ENCODE results near the gene TNS2. TPM values are rescaled to one million over a fixed set of nuclear protein-coding genes. Genes with fewer than 3 reads are reported as not detected.
A peak's percentile ranks its signal among the peaks of the same experiment; 100 is the strongest.

TNS2 gene
- total and polyA plus RNA-seq, 2 of the 13 experiments (the other 11 are each of a cell fraction or from before 2014, with no cell fraction given): 8.9 to 20.4 TPM

GRCh38 chr12:53079226-53080117 is 29.6 kb downstream of the TNS2 start, which contains the start of gene SPRYD3 (continued):
- TF ChIP-seq FOXP4 (CRISPR knock-in tag; IDR thresholded peaks at IDR 0.05) (no peak), SRSF9 (IDR thresholded peaks at IDR 0.05; ENCODE audit: borderline replicate concordance, insufficient read depth, low read depth, low read length, poor library complexity, severe bottlenecking) (no peak), ZMYM4 (CRISPR knock-in tag; IDR thresholded peaks at IDR 0.05) (peak; percentile 61; the same call in 1 of the 2 replicates), ZFP82 (CRISPR knock-in tag; IDR thresholded peaks at IDR 0.05; ENCODE audit: borderline replicate concordance) (no peak), HNF4G (IDR thresholded peaks at IDR 0.05; ENCODE audit: borderline replicate concordance, low read depth, low read length) (no peak), HNF4G (CRISPR knock-in tag; IDR thresholded peaks at IDR 0.05; ENCODE audit: borderline replicate concordance, low read depth) (peak; percentile 50; the same call in 1 of the 2 replicates), FOSL1 (CRISPR knock-in tag; IDR thresholded peaks at IDR 0.05; ENCODE audit: borderline replicate concordance) (no peak; the same call in 1 of the 2 replicates), RBM22 (optimal IDR thresholded peaks at IDR 0.05; ENCODE audit: low read length) (no peak), DMAP1 (CRISPR knock-in tag; IDR thresholded peaks at IDR 0.05) (peak; percentile 95), ZNF850 (CRISPR knock-in tag; conservative IDR thresholded peaks at IDR 0.05) (no peak), GFI1 (CRISPR knock-in tag; IDR thresholded peaks at IDR 0.05; ENCODE audit: borderline replicate concordance) (no peak), MIER3 (CRISPR knock-in tag; IDR thresholded peaks at IDR 0.05; ENCODE audit: borderline replicate concordance) (peak; percentile 55; the same call in 1 of the 2 replicates), REL (CRISPR knock-in tag; conservative IDR thresholded peaks at IDR 0.05) (no peak), PRPF4 (IDR thresholded peaks at IDR 0.05; ENCODE audit: low read depth, low read length, poor library complexity, severe bottlenecking) (no peak), HMG20A (CRISPR knock-in tag; IDR thresholded peaks at IDR 0.05; ENCODE audit: borderline replicate concordance) (peak; percentile 9; the same call in 1 of the 2 replicates), CHD4 (IDR thresholded peaks at IDR 0.05; ENCODE audit: borderline replicate concordance, low read length) (no peak), MATR3 (CRISPR knock-in tag; IDR thresholded peaks at IDR 0.05) (no peak), ZNF20 (CRISPR knock-in tag; IDR thresholded peaks at IDR 0.05) (no peak), PBX3 (CRISPR knock-in tag; IDR thresholded peaks at IDR 0.05; ENCODE audit: borderline replicate concordance) (peak; percentile 91; the same call in 1 of the 2 replicates), ZNF776 (CRISPR knock-in tag; IDR thresholded peaks at IDR 0.05) (0 out of 2 replicates have a peak, but pooled peaks have one; percentile 26), ZMYM2 (CRISPR knock-in tag; IDR thresholded peaks at IDR 0.05) (no peak), IRX3 (CRISPR knock-in tag; IDR thresholded peaks at IDR 0.05; ENCODE audit: borderline replicate concordance, low read depth) (peak; percentile 61; the same call in 1 of the 2 replicates), MED13 (CRISPR knock-in tag; IDR thresholded peaks at IDR 0.05) (peak; percentile 79; the same call in 1 of the 2 replicates)
- TF ChIP-seq, protein P1, sequence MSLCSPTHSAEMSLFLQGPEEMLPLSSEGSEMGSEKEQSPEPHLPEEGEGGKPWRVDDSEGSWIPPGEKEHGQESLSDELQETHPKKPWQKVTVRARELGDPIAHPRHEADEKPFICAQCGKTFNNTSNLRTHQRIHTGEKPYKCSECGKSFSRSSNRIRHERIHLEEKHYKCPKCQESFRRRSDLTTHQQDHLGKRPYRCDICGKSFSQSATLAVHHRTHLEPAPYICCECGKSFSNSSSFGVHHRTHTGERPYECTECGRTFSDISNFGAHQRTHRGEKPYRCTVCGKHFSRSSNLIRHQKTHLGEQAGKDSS (CRISPR knock-in tag; IDR thresholded peaks at IDR 0.05; ENCODE audit: borderline replicate concordance, low read depth): no peak

All from HepG2 (cell line).